ENCODE results near the gene AKAP5. TPM values are rescaled to one million over a fixed set of nuclear protein-coding genes. Genes with fewer than 3 reads are reported as not detected.

The AKAP5 gene
- total RNA-seq, 6 experiments from 2014 or later: 0.94 to 1.3 (median 1.2) TPM

DNA sequence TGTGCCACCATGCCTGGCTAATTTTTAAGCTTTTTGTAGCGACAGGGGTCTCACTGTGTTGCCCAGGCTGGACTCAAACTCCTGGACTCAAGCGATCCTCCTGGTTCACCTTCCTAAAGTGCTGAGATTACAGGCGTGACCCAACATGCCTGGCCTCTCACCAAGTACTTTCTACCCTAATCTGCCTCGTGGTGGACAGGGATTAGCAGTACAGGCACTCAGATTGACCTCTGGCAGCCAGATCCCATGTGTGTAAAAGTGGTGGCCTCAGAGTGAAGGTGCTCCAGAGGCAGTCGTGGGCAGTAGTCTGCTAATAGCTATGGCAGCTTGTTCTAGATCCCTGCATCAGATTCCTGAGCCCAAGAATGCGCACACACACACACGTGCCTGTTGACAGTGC lies 46.3 kb upstream of the AKAP5 start:
- H3K27me3 Mint-ChIP-seq (ENCODE audit: insufficient read depth): no peaks in the 10 kb centered on the region; the same call in 1 of the 2 replicates

DNA sequence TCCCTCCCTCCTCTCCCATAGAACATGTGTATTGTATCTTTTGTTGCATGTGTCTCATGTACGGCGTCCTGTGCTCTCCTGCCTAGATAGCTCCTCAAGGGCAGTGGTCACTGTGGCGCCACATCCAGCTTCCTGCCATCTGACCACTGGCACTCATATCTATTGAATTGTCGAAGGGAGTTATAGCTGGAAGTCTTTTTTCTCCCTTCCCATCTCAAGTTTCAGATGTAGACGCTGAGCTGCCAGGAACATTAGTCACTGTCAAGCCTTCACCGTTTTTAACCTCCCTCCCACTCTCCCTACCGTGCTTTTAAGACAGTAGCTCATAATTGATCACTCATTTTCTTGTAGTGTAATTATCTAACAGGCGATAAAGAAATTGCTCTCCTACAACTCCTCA lies 44.1 kb upstream of the AKAP5 start:
- peak overlapping the region; percentile 87 for H3K27ac Mint-ChIP-seq
- TF ChIP-seq, protein P1, sequence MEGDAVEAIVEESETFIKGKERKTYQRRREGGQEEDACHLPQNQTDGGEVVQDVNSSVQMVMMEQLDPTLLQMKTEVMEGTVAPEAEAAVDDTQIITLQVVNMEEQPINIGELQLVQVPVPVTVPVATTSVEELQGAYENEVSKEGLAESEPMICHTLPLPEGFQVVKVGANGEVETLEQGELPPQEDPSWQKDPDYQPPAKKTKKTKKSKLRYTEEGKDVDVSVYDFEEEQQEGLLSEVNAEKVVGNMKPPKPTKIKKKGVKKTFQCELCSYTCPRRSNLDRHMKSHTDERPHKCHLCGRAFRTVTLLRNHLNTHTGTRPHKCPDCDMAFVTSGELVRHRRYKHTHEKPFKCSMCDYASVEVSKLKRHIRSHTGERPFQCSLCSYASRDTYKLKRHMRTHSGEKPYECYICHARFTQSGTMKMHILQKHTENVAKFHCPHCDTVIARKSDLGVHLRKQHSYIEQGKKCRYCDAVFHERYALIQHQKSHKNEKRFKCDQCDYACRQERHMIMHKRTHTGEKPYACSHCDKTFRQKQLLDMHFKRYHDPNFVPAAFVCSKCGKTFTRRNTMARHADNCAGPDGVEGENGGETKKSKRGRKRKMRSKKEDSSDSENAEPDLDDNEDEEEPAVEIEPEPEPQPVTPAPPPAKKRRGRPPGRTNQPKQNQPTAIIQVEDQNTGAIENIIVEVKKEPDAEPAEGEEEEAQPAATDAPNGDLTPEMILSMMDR (IDR thresholded peaks at IDR 0.05): no peak
- peaks cover 63% of the 10 kb centered on the region for H3K4me1 Mint-ChIP-seq (ENCODE audit: low read depth)
- DNase-seq: peak; percentile 72
- H3K4me3 Mint-ChIP-seq: peak overlapping the region; percentile 61
- peaks cover 52% of the 10 kb centered on the region for H3K36me3 Mint-ChIP-seq (ENCODE audit: low read depth)
- no peaks in the 10 kb centered on the region; the same call in 1 of the 2 replicates for H3K27me3 Mint-ChIP-seq (ENCODE audit: insufficient read depth)
- no peaks in the 10 kb centered on the region for H3K9me3 Mint-ChIP-seq

More for the DNA sequence above, 46.3 kb upstream of the AKAP5 start:
- TF ChIP-seq, protein P1 (IDR thresholded peaks at IDR 0.05): no peak
- no peak for DNase-seq
- peaks cover 55% of the 10 kb centered on the region for H3K4me1 Mint-ChIP-seq (ENCODE audit: low read depth)
- H3K4me3 Mint-ChIP-seq: no peak overlapping the region
- H3K9me3 Mint-ChIP-seq: no peaks in the 10 kb centered on the region
- H3K27ac Mint-ChIP-seq: peak overlapping the region; percentile 13; the same call in 1 of the 2 replicates
- peaks cover 47% of the 10 kb centered on the region for H3K36me3 Mint-ChIP-seq (ENCODE audit: low read depth)

DNA sequence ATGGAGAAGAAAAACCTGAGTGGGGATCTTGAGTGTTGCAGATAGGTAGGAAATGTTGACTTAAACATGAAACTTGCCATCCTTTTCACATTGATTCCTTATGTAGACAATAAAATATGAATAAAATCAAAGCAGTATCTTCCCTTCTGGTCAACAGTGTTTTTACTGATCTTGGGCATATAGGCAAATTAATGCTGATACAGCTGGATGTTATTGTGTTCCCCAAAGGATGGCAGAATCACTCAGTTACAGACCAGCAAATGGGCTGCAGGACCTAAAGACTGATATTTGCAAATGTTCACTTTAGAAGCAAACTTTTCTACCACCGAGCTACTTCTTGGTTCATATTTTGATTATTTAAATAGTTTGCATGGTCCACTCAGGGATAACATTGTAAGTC lies 43.3 kb upstream of the AKAP5 start:
- no peaks in the 10 kb centered on the region for H3K9me3 Mint-ChIP-seq
- peaks cover 52% of the 10 kb centered on the region for H3K36me3 Mint-ChIP-seq (ENCODE audit: low read depth)
- no peak overlapping the region for H3K27ac Mint-ChIP-seq
- no peaks in the 10 kb centered on the region; the same call in 1 of the 2 replicates for H3K27me3 Mint-ChIP-seq (ENCODE audit: insufficient read depth)
- TF ChIP-seq, protein P1 (IDR thresholded peaks at IDR 0.05): no peak
- H3K4me3 Mint-ChIP-seq: no peak overlapping the region
- DNase-seq: no peak
- peaks cover 58% of the 10 kb centered on the region for H3K4me1 Mint-ChIP-seq (ENCODE audit: low read depth)

DNA sequence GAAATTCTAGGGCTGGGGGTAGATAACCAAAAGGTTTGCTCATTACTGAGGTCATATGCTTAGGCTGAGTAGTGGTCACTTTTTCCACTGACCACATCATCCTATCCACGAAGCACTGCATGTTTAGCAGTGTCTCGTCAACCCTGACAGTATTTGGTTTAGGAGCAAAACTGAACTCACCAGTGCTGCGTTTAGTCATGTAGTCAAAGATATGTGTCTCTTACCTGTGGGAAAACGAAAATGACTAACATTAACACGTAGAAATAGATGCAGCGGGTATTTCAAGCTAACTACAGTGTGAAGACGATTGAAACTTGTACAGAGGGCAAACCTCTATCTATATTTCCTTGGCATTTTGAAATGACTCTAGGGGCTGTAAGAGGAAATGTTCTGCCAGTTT lies 42.5 kb upstream of the AKAP5 start:
- H3K4me1 Mint-ChIP-seq (ENCODE audit: low read depth): peaks cover 55% of the 10 kb centered on the region
- H3K9me3 Mint-ChIP-seq: no peaks in the 10 kb centered on the region
- H3K4me3 Mint-ChIP-seq: no peak overlapping the region
- DNase-seq: no peak
- TF ChIP-seq, protein P1 (IDR thresholded peaks at IDR 0.05): no peak
- peaks cover 57% of the 10 kb centered on the region for H3K36me3 Mint-ChIP-seq (ENCODE audit: low read depth)
- H3K27me3 Mint-ChIP-seq (ENCODE audit: insufficient read depth): peaks cover 2% of the 10 kb centered on the region; the same call in 1 of the 2 replicates
- H3K27ac Mint-ChIP-seq: no peak overlapping the region

DNA sequence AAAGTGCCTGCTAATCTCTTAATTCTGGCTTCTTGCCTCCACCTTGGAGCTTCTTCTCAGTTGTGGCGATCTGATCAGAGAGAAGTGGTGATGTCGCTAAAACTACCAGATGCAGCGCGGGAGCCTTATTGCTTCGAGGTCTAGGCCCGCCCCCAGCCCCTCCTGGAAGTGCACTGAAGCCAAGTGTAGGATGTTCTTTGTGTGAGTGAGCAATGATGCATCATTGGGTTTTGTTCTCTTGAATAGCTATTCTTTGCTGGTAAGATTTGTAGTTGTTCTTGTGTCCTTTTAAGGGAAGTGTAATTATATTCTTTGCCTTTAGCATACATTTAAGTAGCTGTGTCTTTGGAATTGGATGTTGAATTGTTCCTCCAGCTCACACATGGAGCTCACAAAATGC lies 41.3 kb upstream of the AKAP5 start:
- Mint-ChIP-seq H3K4me3 (no peak overlapping the region), H3K36me3 (ENCODE audit: low read depth) (peaks cover 57% of the 10 kb centered on the region), H3K4me1 (ENCODE audit: low read depth) (peaks cover 53% of the 10 kb centered on the region), H3K27ac (peak overlapping the region; percentile 47; the same call in 1 of the 2 replicates), H3K9me3 (no peaks in the 10 kb centered on the region), H3K27me3 (ENCODE audit: insufficient read depth) (peaks cover 2% of the 10 kb centered on the region; the same call in 1 of the 2 replicates)
- TF ChIP-seq, protein P1 (IDR thresholded peaks at IDR 0.05): no peak
- peak; percentile 17 for DNase-seq

Data from HFFc6 (cell line).